H9 (cell line): ENCODE data around the gene ERBIN. TPM values are rescaled to one million over a fixed set of nuclear protein-coding genes. Genes with fewer than 3 reads are reported as not detected.

Experiments
- DNase-seq: peaks from one replicate; pipeline ENCODE4 v3.0.0-alpha.2; 2017
- H2AFZ ChIP-seq: one replicate; pipeline ENCODE4 v1.6.1; 2013; ENCODE audit warnings: mild to moderate bottlenecking, low read length, control low read depth, moderate library complexity
- H2AK5ac ChIP-seq: 2 replicates; pipeline ENCODE4 v1.6.1; 2013; ENCODE audit warnings: low read length, control low read depth, mixed read lengths; ENCODE audit not compliant: insufficient read length
- H2BK120ac ChIP-seq: one replicate; pipeline ENCODE4 v1.6.1; 2013; ENCODE audit warnings: low read depth, mild to moderate bottlenecking, low read length, control low read depth, inconsistent platforms; ENCODE audit not compliant: poor library complexity, severe bottlenecking
- H2BK12ac ChIP-seq: 2 replicates; pipeline ENCODE4 v1.6.1; 2013; ENCODE audit warnings: low read length, control low read depth, mixed read lengths, low read depth; ENCODE audit not compliant: insufficient read length
- H2BK15ac ChIP-seq: 2 replicates; pipeline ENCODE4 v1.6.1; 2013; ENCODE audit warnings: low read depth, low read length, control low read depth
- H2BK20ac ChIP-seq: one replicate; pipeline ENCODE4 v1.6.1; 2013; ENCODE audit warnings: low read depth, mild to moderate bottlenecking, low read length, control low read depth, inconsistent platforms; ENCODE audit not compliant: poor library complexity, severe bottlenecking
- H2BK5ac ChIP-seq: 2 replicates; pipeline ENCODE4 v1.6.1; 2013; ENCODE audit warnings: low read length, control low read depth, mixed read lengths; ENCODE audit not compliant: insufficient read length
- H3K14ac ChIP-seq: 2 replicates; pipeline ENCODE4 v1.6.1; 2013; ENCODE audit warnings: low read length, control low read depth; ENCODE audit not compliant: insufficient read depth
- H3K18ac ChIP-seq: 2 replicates; pipeline ENCODE4 v1.6.1; 2013; ENCODE audit warnings: low read depth, mild to moderate bottlenecking, mixed read lengths, low read length, control low read depth; ENCODE audit not compliant: insufficient read length
- H3K23ac ChIP-seq: 2 replicates; pipeline ENCODE4 v1.6.1; 2013; ENCODE audit warnings: low read length, control low read depth, mixed read lengths, low read depth; ENCODE audit not compliant: insufficient read length
- H3K23me2 ChIP-seq: 2 replicates; pipeline ENCODE4 v1.6.1; 2013; ENCODE audit warnings: low read depth, mild to moderate bottlenecking, mixed read lengths, low read length, control low read depth; ENCODE audit not compliant: insufficient read length, poor library complexity, severe bottlenecking
- H3K27ac ChIP-seq: 2 replicates; pipeline ENCODE4 v1.5.1; 2013; ENCODE audit warnings: low read length, control low read depth, mixed read lengths, low read depth; ENCODE audit not compliant: insufficient read length
- H3K27me3 ChIP-seq: 2 replicates; pipeline ENCODE4 v1.6.1; 2013; ENCODE audit warnings: low read length, control low read depth, inconsistent platforms; ENCODE audit not compliant: insufficient read depth
- H3K4ac ChIP-seq: 2 replicates; pipeline ENCODE4 v1.6.1; 2013; ENCODE audit warnings: low read depth, mild to moderate bottlenecking, control low read depth, inconsistent platforms, low read length, moderate library complexity
- H3K4me1 ChIP-seq: 2 replicates; pipeline ENCODE4 v1.6.1; 2013; ENCODE audit warnings: low read length, control low read depth, inconsistent platforms; ENCODE audit not compliant: insufficient read depth
- H3K4me2 ChIP-seq: 2 replicates; pipeline ENCODE4 v1.6.1; 2013; ENCODE audit warnings: low read length, control low read depth, mixed read lengths; ENCODE audit not compliant: insufficient read length, insufficient read depth
- H3K56ac ChIP-seq: 2 replicates; pipeline ENCODE4 v1.6.1; 2013; ENCODE audit warnings: low read depth, mild to moderate bottlenecking, mixed read lengths, low read length, control low read depth; ENCODE audit not compliant: insufficient read length
- H3K79me1 ChIP-seq: 2 replicates; pipeline ENCODE4 v1.6.1; 2013; ENCODE audit warnings: low read depth, mild to moderate bottlenecking, moderate library complexity, low read length, control low read depth, inconsistent platforms; ENCODE audit not compliant: insufficient read depth, poor library complexity, severe bottlenecking
- H3K79me2 ChIP-seq: 2 replicates; pipeline ENCODE4 v1.6.1; 2013; ENCODE audit warnings: low read length, control low read depth, inconsistent platforms; ENCODE audit not compliant: insufficient read depth
- H3K9ac ChIP-seq: 2 replicates; pipeline ENCODE4 v1.6.1; 2013; ENCODE audit warnings: low read length, control low read depth, mixed read lengths; ENCODE audit not compliant: insufficient read length; ENCODE audit errors: extremely low read depth
- H3K9me3 ChIP-seq: one replicate; pipeline ENCODE4 v1.6.1; 2013; ENCODE audit warnings: low read depth, low read length, inconsistent platforms; ENCODE audit not compliant: control insufficient read depth
- H3T11ph ChIP-seq: one replicate; pipeline ENCODE4 v1.6.1; 2013; ENCODE audit warnings: mild to moderate bottlenecking, low read length, control low read depth, inconsistent platforms
- H4K20me1 ChIP-seq: one replicate; pipeline ENCODE4 v1.6.1; 2013; ENCODE audit not compliant: control insufficient read depth, insufficient read length, insufficient read depth
- H4K5ac ChIP-seq: 2 replicates; pipeline ENCODE4 v1.6.1; 2013; ENCODE audit warnings: low read depth, mild to moderate bottlenecking, mixed read lengths, low read length, control low read depth; ENCODE audit not compliant: insufficient read length
- H4K8ac ChIP-seq: replicated peaks from 2 replicates; pipeline ENCODE4 v1.6.1; 2013; ENCODE audit warnings: low read length, control low read depth, mixed read lengths, low read depth; ENCODE audit not compliant: insufficient read length
- H4K91ac ChIP-seq: 2 replicates; pipeline ENCODE4 v1.6.1; 2013; ENCODE audit warnings: low read depth, mild to moderate bottlenecking, moderate library complexity, mixed read lengths, low read length, control low read depth; ENCODE audit not compliant: insufficient read length
- H3K27ac Mint-ChIP-seq, 3 experiments: 2 replicates in 2 of 3; 3 replicates in 1 of 3; pipeline ENCODE4 v1.8.0; 2020 to 2021; ENCODE audit warnings: mixed read lengths in 3 of 3, mild to moderate bottlenecking in 1 of 3, moderate library complexity in 1 of 3
- H3K27me3 Mint-ChIP-seq: 2 replicates; pipeline ENCODE4 v1.8.0; 2021; ENCODE audit warnings: low read depth, mild to moderate bottlenecking, moderate library complexity, mixed read lengths
- H3K36me3 Mint-ChIP-seq, 3 experiments: 2 replicates in 2 of 3; 3 replicates in 1 of 3; pipeline ENCODE4 v1.8.0; 2020 to 2021; ENCODE audit warnings: low read depth in 3 of 3, mixed read lengths in 3 of 3; ENCODE audit not compliant: insufficient read depth in 1 of 3
- H3K4me1 Mint-ChIP-seq, 2 experiments: 2 replicates each; pipeline ENCODE4 v1.8.0; 2020; ENCODE audit warnings: mixed read lengths in 2 of 2
- H3K4me3 Mint-ChIP-seq, 2 experiments: 2 replicates in 1 of 2; 3 replicates in 1 of 2; pipeline ENCODE4 v1.8.0; 2020 to 2021; ENCODE audit warnings: mild to moderate bottlenecking in 2 of 2, mixed read lengths in 2 of 2, moderate library complexity in 1 of 2
- H3K9me3 Mint-ChIP-seq, 2 experiments: 2 replicates in 1 of 2; 3 replicates in 1 of 2; pipeline ENCODE4 v1.8.0; 2020; ENCODE audit warnings: mild to moderate bottlenecking in 2 of 2, mixed read lengths in 2 of 2, moderate library complexity in 1 of 2
- WGBS: extraction: QIAGEN DNeasy Blood & Tissue Kit; methylation state at CpG from one replicate; pipeline ENCODE4 v1.1.7; 2013; ENCODE audit warnings: missing lambda C conversion rate, low lambda C conversion rate, mixed read lengths; ENCODE audit not compliant: insufficient read length; ENCODE audit errors: extremely low coverage; 5-methylcytosine and 5-hydroxymethylcytosine counted together
- total RNA-seq: library from RNA; stranded (reverse); gene quantifications from 2 replicates; pipeline ENCODE4 v1.2.1, GENCODE V29; 2021
- TF ChIP-seq, protein P1 (sequence below): fragments of 200-600 bp; sonication (generic); conservative IDR thresholded peaks from 3 replicates; pipeline ENCODE4 v1.8.0; 2021; ENCODE audit warnings: antibody characterized with exemption, mild to moderate bottlenecking

ERBIN gene
- total RNA-seq, 1 experiment from 2014 or later, result 42.9 TPM

DNA sequence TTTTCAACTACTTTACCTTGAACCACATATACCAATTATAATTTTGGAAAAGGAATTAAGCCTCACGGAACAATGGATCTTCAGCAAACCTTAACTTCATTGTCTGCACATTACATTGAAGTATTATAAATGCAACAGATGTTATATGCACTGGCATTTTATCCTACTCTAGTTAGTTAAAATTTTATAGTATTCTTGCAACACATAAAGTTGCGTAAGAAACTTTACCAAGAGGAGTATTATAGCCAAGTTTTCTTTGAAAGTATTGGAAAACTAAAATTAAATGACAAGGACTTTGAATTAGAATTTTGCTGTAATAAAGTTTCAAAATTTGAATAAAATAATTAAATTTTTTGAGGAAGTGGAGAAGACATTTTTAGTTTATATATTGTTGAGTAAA is 154.3 kb downstream of the ERBIN start:
- Histone ChIP-seq H3K79me2 (no peaks in the 10 kb centered on the region), H3K27ac (no peak overlapping the region), H3K27me3 (no peaks in the 10 kb centered on the region), H3K23me2 (no peaks in the 10 kb centered on the region), H3K14ac (no peak overlapping the region), H3K56ac (no peak overlapping the region), H4K91ac (no peak overlapping the region), H2AFZ (no peak overlapping the region), H3K4ac (no peak overlapping the region), H2BK15ac (no peak overlapping the region), H3T11ph (no peak overlapping the region), H3K79me1 (no peaks in the 10 kb centered on the region), H2BK120ac (no peak overlapping the region), H3K4me2 (no peak overlapping the region), H2BK5ac (no peak overlapping the region), H4K20me1 (no peaks in the 10 kb centered on the region), H3K4me1 (no peaks in the 10 kb centered on the region), H2AK5ac (no peak overlapping the region), H2BK12ac (no peak overlapping the region), H4K8ac (no peak overlapping the region), H3K18ac (no peak overlapping the region), H3K9me3 (no peaks in the 10 kb centered on the region), H4K5ac (no peak overlapping the region), H2BK20ac (no peak overlapping the region), H3K9ac (no peak overlapping the region), H3K23ac (no peak overlapping the region)
- Mint-ChIP-seq H3K36me3 (peaks cover 3 to 19% (median 17%) of the 10 kb centered on the region in 3 experiments; a peak in 5 of 7 replicates), H3K27me3 (no peaks in the 10 kb centered on the region), H3K4me3 (no peak overlapping the region), H3K9me3 (no peaks in the 10 kb centered on the region), H3K27ac (no peak overlapping the region), H3K4me1 (peaks cover 5 to 7% of the 10 kb centered on the region in 2 experiments; a peak in 3 of 4 replicates)
- no CpG with 5 or more reads among the region's 2 CpGs for WGBS
- no peak for DNase-seq
- TF ChIP-seq, protein P1, sequence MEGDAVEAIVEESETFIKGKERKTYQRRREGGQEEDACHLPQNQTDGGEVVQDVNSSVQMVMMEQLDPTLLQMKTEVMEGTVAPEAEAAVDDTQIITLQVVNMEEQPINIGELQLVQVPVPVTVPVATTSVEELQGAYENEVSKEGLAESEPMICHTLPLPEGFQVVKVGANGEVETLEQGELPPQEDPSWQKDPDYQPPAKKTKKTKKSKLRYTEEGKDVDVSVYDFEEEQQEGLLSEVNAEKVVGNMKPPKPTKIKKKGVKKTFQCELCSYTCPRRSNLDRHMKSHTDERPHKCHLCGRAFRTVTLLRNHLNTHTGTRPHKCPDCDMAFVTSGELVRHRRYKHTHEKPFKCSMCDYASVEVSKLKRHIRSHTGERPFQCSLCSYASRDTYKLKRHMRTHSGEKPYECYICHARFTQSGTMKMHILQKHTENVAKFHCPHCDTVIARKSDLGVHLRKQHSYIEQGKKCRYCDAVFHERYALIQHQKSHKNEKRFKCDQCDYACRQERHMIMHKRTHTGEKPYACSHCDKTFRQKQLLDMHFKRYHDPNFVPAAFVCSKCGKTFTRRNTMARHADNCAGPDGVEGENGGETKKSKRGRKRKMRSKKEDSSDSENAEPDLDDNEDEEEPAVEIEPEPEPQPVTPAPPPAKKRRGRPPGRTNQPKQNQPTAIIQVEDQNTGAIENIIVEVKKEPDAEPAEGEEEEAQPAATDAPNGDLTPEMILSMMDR, result no peak
